ENCODE data around the gene UFSP2.

UFSP2 gene

GRCh38 chr4:185468999-185469398 is 43.2 kb upstream of the UFSP2 start:
- TF ChIP-seq CTCF (conservative IDR thresholded peaks at IDR 0.05), result no peak
- no peak overlapping the region for H3K27ac ChIP-seq

- H3K27ac ChIP-seq, result no peak overlapping the region
- no peak for TF ChIP-seq CTCF (conservative IDR thresholded peaks at IDR 0.05)
These were observed 42.2 kb upstream of the UFSP2 start for GRCh38 chr4:185467991-185468390.

- no peak overlapping the region for H3K27ac ChIP-seq
- TF ChIP-seq CTCF (conservative IDR thresholded peaks at IDR 0.05), result no peak
These were observed 41.3 kb upstream of the UFSP2 start for GRCh38 chr4:185467101-185467500.

GRCh38 chr4:185465707-185466106 is 39.9 kb upstream of the UFSP2 start:
- TF ChIP-seq CTCF (conservative IDR thresholded peaks at IDR 0.05), result no peak

GRCh38 chr4:185464887-185465286 is 39.1 kb upstream of the UFSP2 start:
- peak overlapping the region; percentile 20; the same call in 1 of the 2 replicates for H3K27ac ChIP-seq
- no peak for TF ChIP-seq CTCF (conservative IDR thresholded peaks at IDR 0.05)

More at GRCh38 chr4:185465707-185466106, 39.9 kb upstream of the UFSP2 start:
- H3K27ac ChIP-seq, result peak overlapping the region; percentile 20; the same call in 1 of the 2 replicates

- no peak for TF ChIP-seq CTCF (conservative IDR thresholded peaks at IDR 0.05)
- H3K27ac ChIP-seq, result peak overlapping the region; percentile 20; the same call in 1 of the 2 replicates
These were observed 38.4 kb upstream of the UFSP2 start for GRCh38 chr4:185464183-185464582.

- no peak for TF ChIP-seq CTCF (conservative IDR thresholded peaks at IDR 0.05)
- no peak overlapping the region for H3K27ac ChIP-seq
These were observed 37.8 kb upstream of the UFSP2 start for GRCh38 chr4:185463541-185463940.

Data from VCaP (cell line).